ENCODE results near the gene CHADL.

Gene CHADL

GRCh38 chr22:41204992-41205900, 35.5 kb downstream of the CHADL start, which contains the start of gene L3MBTL2:
L3MBTL2 (plus strand) TSS chr22:41205312; CDS start chr22:41205363, 51 bp downstream.
- H3K4me1 ChIP-seq (ENCODE audit: insufficient read depth, low read length, poor library complexity, severe bottlenecking), result peaks cover 7% of the 10 kb centered on the region
- TF ChIP-seq CTCF (conservative IDR thresholded peaks at IDR 0.05; ENCODE audit: low read length) (no peak), EZH2phosphoT487 (IDR thresholded peaks at IDR 0.05; ENCODE audit: borderline replicate concordance) (no peak)
- peak within 1 kb of the TSS; percentile 77 for H3K4me3 ChIP-seq (ENCODE audit: low read length, poor library complexity, severe bottlenecking)
- no peaks in the 10 kb centered on the region for H3K9me2 ChIP-seq (replicated peaks; ENCODE audit: low read depth, low read length)
- no peaks in the 10 kb centered on the region for H3K36me3 ChIP-seq (ENCODE audit: insufficient read depth, low read length)
- peak within 1 kb of the TSS; percentile 91 for H3K4me2 ChIP-seq (ENCODE audit: low read depth, low read length, poor library complexity, severe bottlenecking)
- no peaks in the 10 kb centered on the region for H3K27me3 ChIP-seq (ENCODE audit: insufficient read depth, low read length, poor library complexity, severe bottlenecking)
- H2AFZ ChIP-seq (ENCODE audit: low read length), result peak within 1 kb of the TSS; percentile 74
- no peaks in the 10 kb centered on the region for H4K20me1 ChIP-seq (ENCODE audit: insufficient read depth, low read length, poor library complexity, severe bottlenecking)
- H3K9me3 ChIP-seq (ENCODE audit: insufficient read depth, low read depth, low read length), result no peaks in the 10 kb centered on the region
- H3K9ac ChIP-seq (ENCODE audit: low read depth, low read length, poor library complexity, severe bottlenecking), result peak within 1 kb of the TSS; percentile 80
- no peaks in the 10 kb centered on the region for H3F3A ChIP-seq (ENCODE audit: low read depth)
- peaks cover 15% of the 10 kb centered on the region for H3K79me2 ChIP-seq (ENCODE audit: insufficient read depth, low read length)

DNA sequence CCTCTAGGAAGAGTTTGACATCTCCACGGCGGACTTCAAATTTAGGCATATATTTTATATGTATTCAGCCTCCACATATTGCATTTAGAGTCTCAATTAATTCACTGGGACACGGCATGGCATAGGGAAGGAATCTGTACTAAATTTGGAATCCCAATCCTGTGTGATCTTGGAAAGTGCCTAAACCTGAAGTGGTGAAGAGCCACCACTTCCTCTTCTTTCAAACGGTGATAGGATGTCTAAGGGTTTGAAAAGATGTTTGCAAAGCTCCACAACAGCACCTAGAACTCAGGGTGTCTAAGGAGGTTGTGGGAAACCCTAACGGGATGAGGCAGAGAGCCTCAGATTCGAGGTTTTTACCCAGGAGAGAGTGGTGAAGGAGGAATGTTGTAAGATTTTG, 36.7 kb downstream of the CHADL start:
- Histone ChIP-seq H2AFZ (ENCODE audit: low read length) (no peak overlapping the region), H4K20me1 (ENCODE audit: insufficient read depth, low read length, poor library complexity, severe bottlenecking) (no peaks in the 10 kb centered on the region), H3K4me2 (ENCODE audit: low read depth, low read length, poor library complexity, severe bottlenecking) (no peak overlapping the region), H3K27me3 (ENCODE audit: insufficient read depth, low read length, poor library complexity, severe bottlenecking) (no peaks in the 10 kb centered on the region), H3K9me3 (ENCODE audit: insufficient read depth, low read depth, low read length) (no peaks in the 10 kb centered on the region), H3K4me1 (ENCODE audit: insufficient read depth, low read length, poor library complexity, severe bottlenecking) (peaks cover 7% of the 10 kb centered on the region), H3K9me2 (replicated peaks; ENCODE audit: low read depth, low read length) (no peaks in the 10 kb centered on the region), H3K4me3 (ENCODE audit: low read length, poor library complexity, severe bottlenecking) (no peak overlapping the region), H3K79me2 (ENCODE audit: insufficient read depth, low read length) (peaks cover 15% of the 10 kb centered on the region), H3F3A (ENCODE audit: low read depth) (no peaks in the 10 kb centered on the region), H3K9ac (ENCODE audit: low read depth, low read length, poor library complexity, severe bottlenecking) (no peak overlapping the region), H3K36me3 (ENCODE audit: insufficient read depth, low read length) (no peaks in the 10 kb centered on the region)
- TF ChIP-seq CTCF (conservative IDR thresholded peaks at IDR 0.05; ENCODE audit: low read length) (no peak), EZH2phosphoT487 (IDR thresholded peaks at IDR 0.05; ENCODE audit: borderline replicate concordance) (no peak)

- H3K4me1 ChIP-seq (ENCODE audit: insufficient read depth, low read length, poor library complexity, severe bottlenecking), result peaks cover 7% of the 10 kb centered on the region
- H3K9me2 ChIP-seq (replicated peaks; ENCODE audit: low read depth, low read length), result no peaks in the 10 kb centered on the region
- no peaks in the 10 kb centered on the region for H3F3A ChIP-seq (ENCODE audit: low read depth)
- TF ChIP-seq CTCF (conservative IDR thresholded peaks at IDR 0.05; ENCODE audit: low read length) (no peak), EZH2phosphoT487 (IDR thresholded peaks at IDR 0.05; ENCODE audit: borderline replicate concordance) (no peak)
- no peak overlapping the region for H2AFZ ChIP-seq (ENCODE audit: low read length)
- H3K36me3 ChIP-seq (ENCODE audit: insufficient read depth, low read length), result no peaks in the 10 kb centered on the region
- H3K9ac ChIP-seq (ENCODE audit: low read depth, low read length, poor library complexity, severe bottlenecking), result no peak overlapping the region
- no peaks in the 10 kb centered on the region for H3K9me3 ChIP-seq (ENCODE audit: insufficient read depth, low read depth, low read length)
- no peaks in the 10 kb centered on the region for H4K20me1 ChIP-seq (ENCODE audit: insufficient read depth, low read length, poor library complexity, severe bottlenecking)
- no peaks in the 10 kb centered on the region for H3K27me3 ChIP-seq (ENCODE audit: insufficient read depth, low read length, poor library complexity, severe bottlenecking)
- peaks cover 15% of the 10 kb centered on the region for H3K79me2 ChIP-seq (ENCODE audit: insufficient read depth, low read length)
- no peak overlapping the region for H3K4me2 ChIP-seq (ENCODE audit: low read depth, low read length, poor library complexity, severe bottlenecking)
- no peak overlapping the region for H3K4me3 ChIP-seq (ENCODE audit: low read length, poor library complexity, severe bottlenecking)
Observed at GRCh38 chr22:41203118-41203517, 37.6 kb downstream of the CHADL start.
